ENCODE measurements around the gene ARHGAP18. TPM values are rescaled to one million over a fixed set of nuclear protein-coding genes. Genes with fewer than 3 reads are reported as not detected.

ARHGAP18 gene
- total RNA-seq, 4 donors from 2014 or later, result 5.2 to 9.2 (median 6.5) TPM

DNA sequence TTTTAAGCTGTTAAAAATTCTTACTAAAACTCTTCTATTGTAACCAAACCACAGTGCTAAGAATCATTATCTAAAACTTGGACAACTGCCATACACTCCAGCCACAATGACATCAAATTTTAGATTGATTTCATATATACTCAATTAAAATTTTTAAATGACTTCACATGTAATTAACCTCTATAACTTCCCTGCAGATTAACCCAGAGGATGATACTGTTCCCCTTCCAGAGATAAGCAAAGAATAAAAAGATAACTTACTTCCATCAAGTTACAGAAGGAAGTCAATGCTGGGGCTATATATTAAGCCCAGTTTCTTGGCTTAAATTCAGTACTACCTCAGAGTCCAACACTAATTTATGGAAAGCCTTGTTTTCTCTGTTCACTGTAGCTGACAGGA, 71.3 kb downstream of the ARHGAP18 start:
- Histone ChIP-seq H3K36me3 (no peaks in the 10 kb centered on the region), H3K9me3 (no peaks in the 10 kb centered on the region), H3K27me3 (no peaks in the 10 kb centered on the region), H3K27ac (peak overlapping the region in 2 of 4 donors; percentile 16 to 27), H3K4me3 (no peak overlapping the region), H3K4me1 (peaks cover 13 to 23% of the 10 kb centered on the region in 2 donors)
- TF ChIP-seq POLR2A (IDR thresholded peaks at IDR 0.05), result no peak
- TF ChIP-seq, protein P1, sequence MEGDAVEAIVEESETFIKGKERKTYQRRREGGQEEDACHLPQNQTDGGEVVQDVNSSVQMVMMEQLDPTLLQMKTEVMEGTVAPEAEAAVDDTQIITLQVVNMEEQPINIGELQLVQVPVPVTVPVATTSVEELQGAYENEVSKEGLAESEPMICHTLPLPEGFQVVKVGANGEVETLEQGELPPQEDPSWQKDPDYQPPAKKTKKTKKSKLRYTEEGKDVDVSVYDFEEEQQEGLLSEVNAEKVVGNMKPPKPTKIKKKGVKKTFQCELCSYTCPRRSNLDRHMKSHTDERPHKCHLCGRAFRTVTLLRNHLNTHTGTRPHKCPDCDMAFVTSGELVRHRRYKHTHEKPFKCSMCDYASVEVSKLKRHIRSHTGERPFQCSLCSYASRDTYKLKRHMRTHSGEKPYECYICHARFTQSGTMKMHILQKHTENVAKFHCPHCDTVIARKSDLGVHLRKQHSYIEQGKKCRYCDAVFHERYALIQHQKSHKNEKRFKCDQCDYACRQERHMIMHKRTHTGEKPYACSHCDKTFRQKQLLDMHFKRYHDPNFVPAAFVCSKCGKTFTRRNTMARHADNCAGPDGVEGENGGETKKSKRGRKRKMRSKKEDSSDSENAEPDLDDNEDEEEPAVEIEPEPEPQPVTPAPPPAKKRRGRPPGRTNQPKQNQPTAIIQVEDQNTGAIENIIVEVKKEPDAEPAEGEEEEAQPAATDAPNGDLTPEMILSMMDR (IDR thresholded peaks at IDR 0.05 in 4 of 5, conservative IDR thresholded peaks at IDR 0.05 in 1 of 5), result no peak
- no peak for DNase-seq
- ATAC-seq, result no peak
- intact Hi-C loops (cut with DNase I; ENCODE audit: low total_unique reads) (no loop called here), in situ Hi-C loops (cut with MboI; ENCODE audit: low sequenced_read_pairs in 4 of 4) (no loop called here)

DNA sequence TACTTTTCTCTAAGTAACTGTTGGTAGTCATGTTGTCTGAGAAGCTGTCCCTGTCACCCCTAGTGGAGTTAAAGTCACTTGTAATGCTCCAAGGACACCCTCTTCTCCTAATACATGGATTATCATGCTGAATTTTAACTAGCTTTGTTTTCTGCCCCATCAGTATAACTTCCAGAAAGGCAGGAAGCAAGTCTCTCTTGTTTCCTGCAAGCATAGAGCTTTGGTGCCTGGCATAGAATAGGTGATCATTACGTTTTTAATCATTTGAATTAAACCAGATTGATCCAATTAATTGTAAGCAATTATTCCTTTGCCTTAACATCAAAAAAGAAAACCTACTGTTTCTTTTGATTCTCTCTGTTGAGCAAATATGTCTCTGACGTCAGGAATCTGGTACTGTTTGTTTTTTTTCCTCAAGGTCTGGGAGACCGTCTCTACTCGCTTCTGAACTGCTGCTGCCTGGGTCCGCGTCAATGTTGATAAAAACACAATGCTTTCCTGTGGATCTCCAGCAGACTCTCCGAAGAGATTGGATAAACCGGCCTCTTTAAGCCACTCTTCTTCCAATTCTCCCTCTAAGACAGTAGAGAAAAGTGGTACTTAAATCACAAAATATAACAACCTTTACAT, 71.8 kb downstream of the ARHGAP18 start:
- Histone ChIP-seq H3K4me3 (no peak overlapping the region), H3K27ac (peak overlapping the region in 3 of 4 donors; percentile 16 to 27 (median 21)), H3K36me3 (no peaks in the 10 kb centered on the region)

DNA sequence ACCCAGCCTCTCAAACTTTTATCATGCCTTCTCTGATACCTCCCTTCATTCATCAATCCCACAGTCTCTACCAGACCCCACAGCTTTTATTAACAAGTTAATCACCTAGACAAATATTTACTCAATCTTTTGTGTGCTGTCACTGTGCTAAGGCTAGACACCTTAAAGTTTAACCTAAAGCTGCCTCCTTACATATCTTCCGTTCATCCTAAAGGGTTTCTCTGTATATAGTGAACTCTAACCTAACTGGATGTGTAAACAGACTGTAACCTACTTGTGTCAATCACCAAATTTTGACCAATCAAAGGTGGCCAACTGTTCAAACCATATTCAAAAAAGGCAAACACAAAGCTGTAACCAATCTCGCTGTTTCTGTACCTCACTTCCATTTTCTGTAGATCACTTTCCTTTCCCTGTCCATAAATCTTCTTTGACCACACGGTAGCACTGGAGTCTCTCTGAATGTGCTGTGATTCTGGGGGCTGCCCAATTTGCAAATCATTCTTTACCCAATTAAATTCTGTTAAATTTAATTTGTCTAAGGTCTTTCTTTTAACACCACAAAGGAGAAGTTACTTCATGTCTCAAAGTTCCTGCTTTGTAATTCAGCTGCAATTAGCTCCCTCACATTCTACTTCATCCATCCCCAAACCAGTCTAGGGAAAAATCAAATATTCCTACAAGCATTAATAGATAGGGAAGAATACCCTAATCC, 72.5 kb downstream of the ARHGAP18 start:
- no peaks in the 10 kb centered on the region for H3K27me3 ChIP-seq
- H3K9me3 ChIP-seq, result no peaks in the 10 kb centered on the region
- in situ Hi-C loops (cut with MboI; ENCODE audit: low sequenced_read_pairs in 4 of 4), result no loop called here
- TF ChIP-seq POLR2A (IDR thresholded peaks at IDR 0.05), result no peak
- TF ChIP-seq, protein P1 (IDR thresholded peaks at IDR 0.05 in 4 of 5, conservative IDR thresholded peaks at IDR 0.05 in 1 of 5), result no peak
- DNase-seq (no peak), ATAC-seq (no peak)
- H3K4me1 ChIP-seq, result peaks cover 15 to 28% of the 10 kb centered on the region in 2 donors
- H3K36me3 ChIP-seq, result no peaks in the 10 kb centered on the region
- intact Hi-C loops (cut with DNase I; ENCODE audit: low total_unique reads), result no loop called here
- H3K27ac ChIP-seq, result peak overlapping the region in 3 of 4 donors; percentile 16 to 27 (median 21)
- no peak overlapping the region for H3K4me3 ChIP-seq

More for the DNA sequence above, 71.8 kb downstream of the ARHGAP18 start:
- intact Hi-C loops (cut with DNase I; ENCODE audit: low total_unique reads), result no loop called here
- DNase-seq (no peak), ATAC-seq (no peak)
- TF ChIP-seq POLR2A (IDR thresholded peaks at IDR 0.05), result no peak
- TF ChIP-seq, protein P1 (IDR thresholded peaks at IDR 0.05 in 4 of 5, conservative IDR thresholded peaks at IDR 0.05 in 1 of 5), result no peak
- Histone ChIP-seq H3K9me3 (no peaks in the 10 kb centered on the region), H3K4me1 (peaks cover 13 to 27% of the 10 kb centered on the region in 2 donors), H3K27me3 (no peaks in the 10 kb centered on the region)
- in situ Hi-C loops (cut with MboI; ENCODE audit: low sequenced_read_pairs in 4 of 4), result no loop called here

DNA sequence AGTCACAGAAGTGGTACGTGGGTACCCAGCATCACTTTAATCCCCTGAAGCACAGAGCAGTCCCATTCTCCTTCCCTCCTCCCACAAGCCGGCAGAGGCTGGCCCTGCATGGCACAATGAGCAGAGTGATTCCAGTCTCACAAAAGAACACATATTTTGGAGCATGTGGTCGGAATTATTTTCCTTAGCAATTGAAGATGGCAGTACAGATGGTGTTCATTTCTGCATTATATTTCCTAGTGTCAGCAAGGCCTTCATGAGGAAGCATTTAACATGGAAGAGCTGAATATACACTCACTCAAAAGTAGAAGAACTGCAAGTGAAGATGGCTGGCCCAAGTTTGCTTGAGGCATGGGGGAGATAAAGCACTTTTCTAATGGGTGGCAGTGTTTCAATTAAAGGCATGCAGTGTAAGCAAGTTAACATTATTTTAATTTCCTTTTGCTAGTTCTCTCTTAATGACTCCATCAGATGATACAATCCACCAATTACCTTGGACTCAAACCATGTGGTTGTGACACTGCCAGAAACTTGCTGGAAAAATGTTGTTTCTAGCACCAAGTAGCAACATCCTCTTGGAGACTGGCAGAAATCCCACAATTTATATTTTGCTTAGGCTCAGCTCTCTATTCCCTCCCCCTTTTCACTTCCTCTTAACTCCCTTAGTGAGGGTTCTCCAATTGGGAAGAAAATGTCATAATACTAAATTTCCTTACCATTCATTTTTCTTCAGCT, 74.4 kb downstream of the ARHGAP18 start:
- H3K27me3 ChIP-seq, result no peaks in the 10 kb centered on the region
- intact Hi-C loops (cut with DNase I; ENCODE audit: low total_unique reads) (no loop called here), in situ Hi-C loops (cut with MboI; ENCODE audit: low sequenced_read_pairs in 4 of 4) (no loop called here)
- no peak for TF ChIP-seq POLR2A (IDR thresholded peaks at IDR 0.05)
- TF ChIP-seq, protein P1 (IDR thresholded peaks at IDR 0.05 in 4 of 5, conservative IDR thresholded peaks at IDR 0.05 in 1 of 5), result no peak
- H3K4me1 ChIP-seq, result peaks cover 13 to 26% of the 10 kb centered on the region in 2 donors
- no peak overlapping the region for H3K4me3 ChIP-seq
- no peaks in the 10 kb centered on the region for H3K9me3 ChIP-seq
- ATAC-seq, result no peak
- no peak for DNase-seq
- H3K27ac ChIP-seq, result no peak overlapping the region
- H3K36me3 ChIP-seq, result no peaks in the 10 kb centered on the region

Data from gastrocnemius medialis (tissue), 4 donors.